WTC11 (cell line): ENCODE data around the gene ARHGAP25. TPM values are rescaled to one million over a fixed set of nuclear protein-coding genes. Genes with fewer than 3 reads are reported as not detected.

Source experiments
- ATAC-seq: fragments of 200-7000 bp; cut with Tn5 transposase; 2 replicates; pipeline ENCODE4 v1.10.0; 2021; ENCODE audit warnings: mild to moderate bottlenecking, moderate library complexity
- CTCF ChIA-PET: fragments of 300-600 bp; sonication (Branson Sonifier 250); formaldehyde crosslinking; loops from one replicate; lab custom pipeline; 2021; ENCODE audit warnings: antibody characterized with exemption; lab: Charles Lee
- POLR2A ChIA-PET: fragments of 350-600 bp; sonication (Branson Sonifier 250); formaldehyde crosslinking; loops from one replicate; lab custom pipeline; 2021; ENCODE audit warnings: antibody characterized with exemption; lab: Charles Lee
- DNase-seq: peaks from one replicate; pipeline ENCODE4 v3.0.0; 2021; ENCODE audit warnings: low spot score
- H3K27ac Mint-ChIP-seq: 2 replicates; pipeline ENCODE4 v1.8.0; 2021; ENCODE audit warnings: mixed read lengths
- H3K27me3 Mint-ChIP-seq: 2 replicates; pipeline ENCODE4 v1.8.0; 2021; ENCODE audit warnings: low read depth, mild to moderate bottlenecking, moderate library complexity, mixed read lengths
- H3K36me3 Mint-ChIP-seq: 2 replicates; pipeline ENCODE4 v1.8.0; 2021; ENCODE audit warnings: mixed read lengths
- H3K4me1 Mint-ChIP-seq: 2 replicates; pipeline ENCODE4 v1.8.0; 2022; ENCODE audit warnings: mixed read lengths
- H3K4me3 Mint-ChIP-seq: 2 replicates; pipeline ENCODE4 v1.8.0; 2021; ENCODE audit warnings: mild to moderate bottlenecking, moderate library complexity, mixed read lengths
- H3K9me3 Mint-ChIP-seq: 2 replicates; pipeline ENCODE4 v1.8.0; 2021; ENCODE audit warnings: mixed read lengths
- JAZF1 ChIP-seq: fragments of 250-450 bp; sonication (Bioruptor Pico); IDR thresholded peaks from 2 replicates; pipeline ENCODE4 v1.9.0; 2021; ENCODE audit warnings: moderate library complexity, mild to moderate bottlenecking, inconsistent platforms
- KAT7 ChIP-seq: sonication (generic); formaldehyde crosslinking; IDR thresholded peaks from 2 replicates; pipeline ENCODE4 v1.8.1; 2023; ENCODE audit warnings: missing genetic modification reagents, mild to moderate bottlenecking, borderline replicate concordance
- NFATC4 ChIP-seq: fragments of 250-450 bp; sonication (Bioruptor Pico); IDR thresholded peaks from 2 replicates; pipeline ENCODE4 v1.9.0; 2021; ENCODE audit warnings: mild to moderate bottlenecking
- NR1H2 ChIP-seq: sonication (generic); formaldehyde crosslinking; IDR thresholded peaks from 2 replicates; pipeline ENCODE4 v1.9.0; 2021; ENCODE audit warnings: mild to moderate bottlenecking, moderate library complexity, missing genetic modification reagents
- NR3C1 ChIP-seq: sonication (generic); formaldehyde crosslinking; conservative IDR thresholded peaks from 2 replicates; pipeline ENCODE4 v1.8.1; 2023; ENCODE audit warnings: low read depth, mild to moderate bottlenecking, missing genetic modification reagents
- OVOL2 ChIP-seq: fragments of 250-450 bp; sonication (Bioruptor Pico); IDR thresholded peaks from 2 replicates; pipeline ENCODE4 v1.9.0; 2021; ENCODE audit warnings: mild to moderate bottlenecking, borderline replicate concordance
- TP53 ChIP-seq: sonication (generic); formaldehyde crosslinking; IDR thresholded peaks from 2 replicates; pipeline ENCODE4 v1.8.1; 2023; ENCODE audit warnings: mild to moderate bottlenecking, missing genetic modification reagents
- ZNF138 ChIP-seq: sonication (generic); formaldehyde crosslinking; conservative IDR thresholded peaks from 2 replicates; pipeline ENCODE4 v1.8.1; 2022; ENCODE audit warnings: mild to moderate bottlenecking, moderate library complexity, missing genetic modification reagents
- total RNA-seq: library from RNA; stranded (reverse); gene quantifications from 3 replicates; pipeline ENCODE4 v1.2.3, GENCODE V29; 2021
- TF ChIP-seq, protein P1 (sequence below): sonication (generic); formaldehyde crosslinking; IDR thresholded peaks from 2 replicates; pipeline ENCODE4 v1.8.1; 2022; ENCODE audit warnings: low read depth, missing genetic modification reagents, borderline replicate concordance
- TF ChIP-seq, protein P2 (sequence below): fragments of 250-450 bp; sonication (Bioruptor Pico); IDR thresholded peaks from 2 replicates; pipeline ENCODE4 v1.9.0; 2021; ENCODE audit warnings: mild to moderate bottlenecking, borderline replicate concordance
- TF ChIP-seq, protein P3 (sequence below): fragments of 250-450 bp; sonication (Bioruptor Pico); IDR thresholded peaks from 2 replicates; pipeline ENCODE4 v1.8.0; 2021; ENCODE audit warnings: mild to moderate bottlenecking
- TF ChIP-seq, protein P4 (sequence below): sonication (generic); formaldehyde crosslinking; IDR thresholded peaks from 2 replicates; pipeline ENCODE4 v1.8.0; 2022; ENCODE audit warnings: missing genetic modification reagents
- TF ChIP-seq, protein P5 (sequence below): fragments of 250-450 bp; sonication (Bioruptor Pico); conservative IDR thresholded peaks from 2 replicates; pipeline ENCODE4 v1.9.0; 2021; ENCODE audit warnings: mild to moderate bottlenecking
- TF ChIP-seq, protein P6 (sequence below): sonication (generic); formaldehyde crosslinking; IDR thresholded peaks from 2 replicates; pipeline ENCODE4 v1.8.1; 2023; ENCODE audit warnings: mild to moderate bottlenecking, moderate library complexity, missing genetic modification reagents

Gene ARHGAP25
- total RNA-seq, 1 experiment from 2014 or later, result 2.9 TPM

DNA sequence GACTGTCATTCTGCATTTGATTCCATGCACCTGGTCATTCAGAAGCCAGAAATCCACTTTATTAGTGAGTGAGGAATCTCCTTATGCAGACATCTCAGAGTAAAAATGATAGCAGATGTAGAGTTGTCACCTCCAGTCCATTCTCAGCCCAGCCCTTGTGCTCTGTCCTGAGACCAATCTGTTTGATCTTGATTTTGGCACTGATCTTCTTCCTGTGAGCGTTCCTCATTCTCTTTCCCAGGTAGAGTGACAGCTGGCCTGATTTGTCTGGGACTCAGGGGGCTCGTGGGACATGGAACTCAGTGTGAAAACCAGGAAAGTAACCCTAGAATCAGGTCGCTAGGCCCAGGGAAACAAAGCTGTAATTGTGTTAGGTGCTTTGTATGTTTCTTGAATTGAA lies 8.9 kb downstream of the ARHGAP25 start:
- H3K9me3 Mint-ChIP-seq, result peaks cover 9% of the 10 kb centered on the region
- ATAC-seq, result no peak
- H3K27ac Mint-ChIP-seq, result no peak overlapping the region
- peaks cover 8% of the 10 kb centered on the region for H3K36me3 Mint-ChIP-seq
- no peak for TF ChIP-seq NR3C1 (CRISPR knock-in tag)
- TF ChIP-seq, protein P1, sequence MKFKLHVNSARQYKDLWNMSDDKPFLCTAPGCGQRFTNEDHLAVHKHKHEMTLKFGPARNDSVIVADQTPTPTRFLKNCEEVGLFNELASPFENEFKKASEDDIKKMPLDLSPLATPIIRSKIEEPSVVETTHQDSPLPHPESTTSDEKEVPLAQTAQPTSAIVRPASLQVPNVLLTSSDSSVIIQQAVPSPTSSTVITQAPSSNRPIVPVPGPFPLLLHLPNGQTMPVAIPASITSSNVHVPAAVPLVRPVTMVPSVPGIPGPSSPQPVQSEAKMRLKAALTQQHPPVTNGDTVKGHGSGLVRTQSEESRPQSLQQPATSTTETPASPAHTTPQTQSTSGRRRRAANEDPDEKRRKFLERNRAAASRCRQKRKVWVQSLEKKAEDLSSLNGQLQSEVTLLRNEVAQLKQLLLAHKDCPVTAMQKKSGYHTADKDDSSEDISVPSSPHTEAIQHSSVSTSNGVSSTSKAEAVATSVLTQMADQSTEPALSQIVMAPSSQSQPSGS (CRISPR knock-in tag), result no peak
- no peak for TF ChIP-seq ZNF138
- TF ChIP-seq, protein P2, sequence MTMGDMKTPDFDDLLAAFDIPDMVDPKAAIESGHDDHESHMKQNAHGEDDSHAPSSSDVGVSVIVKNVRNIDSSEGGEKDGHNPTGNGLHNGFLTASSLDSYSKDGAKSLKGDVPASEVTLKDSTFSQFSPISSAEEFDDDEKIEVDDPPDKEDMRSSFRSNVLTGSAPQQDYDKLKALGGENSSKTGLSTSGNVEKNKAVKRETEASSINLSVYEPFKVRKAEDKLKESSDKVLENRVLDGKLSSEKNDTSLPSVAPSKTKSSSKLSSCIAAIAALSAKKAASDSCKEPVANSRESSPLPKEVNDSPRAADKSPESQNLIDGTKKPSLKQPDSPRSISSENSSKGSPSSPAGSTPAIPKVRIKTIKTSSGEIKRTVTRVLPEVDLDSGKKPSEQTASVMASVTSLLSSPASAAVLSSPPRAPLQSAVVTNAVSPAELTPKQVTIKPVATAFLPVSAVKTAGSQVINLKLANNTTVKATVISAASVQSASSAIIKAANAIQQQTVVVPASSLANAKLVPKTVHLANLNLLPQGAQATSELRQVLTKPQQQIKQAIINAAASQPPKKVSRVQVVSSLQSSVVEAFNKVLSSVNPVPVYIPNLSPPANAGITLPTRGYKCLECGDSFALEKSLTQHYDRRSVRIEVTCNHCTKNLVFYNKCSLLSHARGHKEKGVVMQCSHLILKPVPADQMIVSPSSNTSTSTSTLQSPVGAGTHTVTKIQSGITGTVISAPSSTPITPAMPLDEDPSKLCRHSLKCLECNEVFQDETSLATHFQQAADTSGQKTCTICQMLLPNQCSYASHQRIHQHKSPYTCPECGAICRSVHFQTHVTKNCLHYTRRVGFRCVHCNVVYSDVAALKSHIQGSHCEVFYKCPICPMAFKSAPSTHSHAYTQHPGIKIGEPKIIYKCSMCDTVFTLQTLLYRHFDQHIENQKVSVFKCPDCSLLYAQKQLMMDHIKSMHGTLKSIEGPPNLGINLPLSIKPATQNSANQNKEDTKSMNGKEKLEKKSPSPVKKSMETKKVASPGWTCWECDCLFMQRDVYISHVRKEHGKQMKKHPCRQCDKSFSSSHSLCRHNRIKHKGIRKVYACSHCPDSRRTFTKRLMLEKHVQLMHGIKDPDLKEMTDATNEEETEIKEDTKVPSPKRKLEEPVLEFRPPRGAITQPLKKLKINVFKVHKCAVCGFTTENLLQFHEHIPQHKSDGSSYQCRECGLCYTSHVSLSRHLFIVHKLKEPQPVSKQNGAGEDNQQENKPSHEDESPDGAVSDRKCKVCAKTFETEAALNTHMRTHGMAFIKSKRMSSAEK (CRISPR knock-in tag), result no peak
- TF ChIP-seq OVOL2 (CRISPR knock-in tag), result no peak
- no peak for TF ChIP-seq JAZF1 (CRISPR knock-in tag)
- TF ChIP-seq, protein P3, sequence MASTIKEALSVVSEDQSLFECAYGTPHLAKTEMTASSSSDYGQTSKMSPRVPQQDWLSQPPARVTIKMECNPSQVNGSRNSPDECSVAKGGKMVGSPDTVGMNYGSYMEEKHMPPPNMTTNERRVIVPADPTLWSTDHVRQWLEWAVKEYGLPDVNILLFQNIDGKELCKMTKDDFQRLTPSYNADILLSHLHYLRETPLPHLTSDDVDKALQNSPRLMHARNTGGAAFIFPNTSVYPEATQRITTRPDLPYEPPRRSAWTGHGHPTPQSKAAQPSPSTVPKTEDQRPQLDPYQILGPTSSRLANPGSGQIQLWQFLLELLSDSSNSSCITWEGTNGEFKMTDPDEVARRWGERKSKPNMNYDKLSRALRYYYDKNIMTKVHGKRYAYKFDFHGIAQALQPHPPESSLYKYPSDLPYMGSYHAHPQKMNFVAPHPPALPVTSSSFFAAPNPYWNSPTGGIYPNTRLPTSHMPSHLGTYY (CRISPR knock-in tag), result no peak
- TF ChIP-seq, protein P4, sequence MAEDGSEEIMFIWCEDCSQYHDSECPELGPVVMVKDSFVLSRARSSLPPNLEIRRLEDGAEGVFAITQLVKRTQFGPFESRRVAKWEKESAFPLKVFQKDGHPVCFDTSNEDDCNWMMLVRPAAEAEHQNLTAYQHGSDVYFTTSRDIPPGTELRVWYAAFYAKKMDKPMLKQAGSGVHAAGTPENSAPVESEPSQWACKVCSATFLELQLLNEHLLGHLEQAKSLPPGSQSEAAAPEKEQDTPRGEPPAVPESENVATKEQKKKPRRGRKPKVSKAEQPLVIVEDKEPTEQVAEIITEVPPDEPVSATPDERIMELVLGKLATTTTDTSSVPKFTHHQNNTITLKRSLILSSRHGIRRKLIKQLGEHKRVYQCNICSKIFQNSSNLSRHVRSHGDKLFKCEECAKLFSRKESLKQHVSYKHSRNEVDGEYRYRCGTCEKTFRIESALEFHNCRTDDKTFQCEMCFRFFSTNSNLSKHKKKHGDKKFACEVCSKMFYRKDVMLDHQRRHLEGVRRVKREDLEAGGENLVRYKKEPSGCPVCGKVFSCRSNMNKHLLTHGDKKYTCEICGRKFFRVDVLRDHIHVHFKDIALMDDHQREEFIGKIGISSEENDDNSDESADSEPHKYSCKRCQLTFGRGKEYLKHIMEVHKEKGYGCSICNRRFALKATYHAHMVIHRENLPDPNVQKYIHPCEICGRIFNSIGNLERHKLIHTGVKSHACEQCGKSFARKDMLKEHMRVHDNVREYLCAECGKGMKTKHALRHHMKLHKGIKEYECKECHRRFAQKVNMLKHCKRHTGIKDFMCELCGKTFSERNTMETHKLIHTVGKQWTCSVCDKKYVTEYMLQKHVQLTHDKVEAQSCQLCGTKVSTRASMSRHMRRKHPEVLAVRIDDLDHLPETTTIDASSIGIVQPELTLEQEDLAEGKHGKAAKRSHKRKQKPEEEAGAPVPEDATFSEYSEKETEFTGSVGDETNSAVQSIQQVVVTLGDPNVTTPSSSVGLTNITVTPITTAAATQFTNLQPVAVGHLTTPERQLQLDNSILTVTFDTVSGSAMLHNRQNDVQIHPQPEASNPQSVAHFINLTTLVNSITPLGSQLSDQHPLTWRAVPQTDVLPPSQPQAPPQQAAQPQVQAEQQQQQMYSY (CRISPR knock-in tag), result no peak
- no peak for TF ChIP-seq TP53 (CRISPR knock-in tag)
- TF ChIP-seq NFATC4, result no peak
- TF ChIP-seq, protein P5, sequence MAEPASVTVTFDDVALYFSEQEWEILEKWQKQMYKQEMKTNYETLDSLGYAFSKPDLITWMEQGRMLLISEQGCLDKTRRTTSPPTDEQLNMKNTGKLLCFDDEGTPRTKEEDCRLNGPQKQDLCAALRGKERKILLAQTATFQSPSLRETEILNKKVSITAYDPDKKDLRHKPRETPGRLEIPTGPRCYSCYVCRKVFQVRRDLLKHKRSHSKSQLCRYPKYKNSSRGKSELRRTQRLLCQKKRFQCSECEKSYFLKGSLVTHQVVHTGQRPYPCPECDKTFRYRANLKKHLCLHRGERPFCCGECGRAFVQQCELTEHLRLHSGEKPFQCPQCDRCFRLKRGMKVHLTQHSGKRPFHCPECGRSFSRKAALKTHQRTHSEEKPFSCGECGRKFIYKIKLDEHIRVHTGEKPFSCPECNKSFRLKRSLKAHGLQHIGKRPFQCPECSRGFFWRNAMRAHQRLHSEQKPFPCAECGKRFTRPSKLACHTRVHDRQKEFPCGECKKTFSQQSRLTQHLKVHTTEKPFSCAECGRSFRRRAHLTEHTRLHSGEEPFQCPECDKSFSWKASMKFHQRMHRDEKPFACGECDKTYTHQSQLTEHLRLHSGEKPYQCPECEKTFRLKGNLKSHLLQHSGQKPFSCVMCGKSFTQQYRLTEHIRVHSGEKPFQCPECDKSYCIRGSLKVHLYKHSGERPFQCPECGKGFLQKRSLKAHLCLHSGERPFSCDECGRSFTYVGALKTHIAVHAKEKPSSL (CRISPR knock-in tag), result no peak
- TF ChIP-seq, protein P6, sequence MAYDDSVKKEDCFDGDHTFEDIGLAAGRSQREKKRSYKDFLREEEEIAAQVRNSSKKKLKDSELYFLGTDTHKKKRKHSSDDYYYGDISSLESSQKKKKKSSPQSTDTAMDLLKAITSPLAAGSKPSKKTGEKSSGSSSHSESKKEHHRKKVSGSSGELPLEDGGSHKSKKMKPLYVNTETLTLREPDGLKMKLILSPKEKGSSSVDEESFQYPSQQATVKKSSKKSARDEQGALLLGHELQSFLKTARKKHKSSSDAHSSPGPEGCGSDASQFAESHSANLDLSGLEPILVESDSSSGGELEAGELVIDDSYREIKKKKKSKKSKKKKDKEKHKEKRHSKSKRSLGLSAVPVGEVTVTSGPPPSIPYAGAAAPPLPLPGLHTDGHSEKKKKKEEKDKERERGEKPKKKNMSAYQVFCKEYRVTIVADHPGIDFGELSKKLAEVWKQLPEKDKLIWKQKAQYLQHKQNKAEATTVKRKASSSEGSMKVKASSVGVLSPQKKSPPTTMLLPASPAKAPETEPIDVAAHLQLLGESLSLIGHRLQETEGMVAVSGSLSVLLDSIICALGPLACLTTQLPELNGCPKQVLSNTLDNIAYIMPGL (CRISPR knock-in tag), result no peak
- TF ChIP-seq KAT7 (CRISPR knock-in tag), result no peak
- TF ChIP-seq NR1H2 (CRISPR knock-in tag), result no peak
- H3K4me3 Mint-ChIP-seq, result no peak overlapping the region
- ChIA-PET POLR2A (no interaction called here), CTCF (interaction anchor here (0.6 to 4.7 kb wide), 9 partner anchors 8 to 276 kb away, joined by 3 to 16 read pairs (median 4); partner anchors contain the start of genes APLF and FBXO48)
- DNase-seq, result no peak
- H3K27me3 Mint-ChIP-seq, result no peaks in the 10 kb centered on the region
- H3K4me1 Mint-ChIP-seq, result peaks cover 31% of the 10 kb centered on the region
